GM13977 (cell line): ENCODE data around the gene TNNT1.
"Not testable (repeated sequence)": the region's sequence is repeated elsewhere in the genome, so short reads cannot be mapped to it uniquely, and the experiment has no call there.

Source experiments
- DNase-seq: peaks from one replicate; pipeline ENCODE4 v3.0.0; 2012; ENCODE audit warnings: low spot score
- CTCF ChIP-seq: IDR thresholded peaks from 2 replicates; pipeline ENCODE4 v1.5.1; 2012; ENCODE audit warnings: mild to moderate bottlenecking, control low read depth; ENCODE audit not compliant: insufficient read depth; ENCODE audit errors: extremely low read depth, missing control alignments
- in situ Hi-C: fragments of 300-500 bp; cut with MboI; formaldehyde crosslinking; loops from one replicate; pipeline ENCODE4 v1.12.0; 2022; ENCODE audit warnings: low sequenced_read_pairs, low pct_unique_long_range_greater_than_20kb, mixed read lengths, inconsistent platforms; ENCODE audit not compliant: unreplicated experiment

Gene TNNT1

GRCh38 chr19:55109527-55110291, 39.3 kb downstream of the TNNT1 start:
- in situ Hi-C loops = loop anchor here (25.0 kb wide), 1 partner anchor 647 kb away; the partner anchor contains the start of genes CDC42EP5 and LENG9
- DNase-seq = no peak
- TF ChIP-seq CTCF = no peak

DNA sequence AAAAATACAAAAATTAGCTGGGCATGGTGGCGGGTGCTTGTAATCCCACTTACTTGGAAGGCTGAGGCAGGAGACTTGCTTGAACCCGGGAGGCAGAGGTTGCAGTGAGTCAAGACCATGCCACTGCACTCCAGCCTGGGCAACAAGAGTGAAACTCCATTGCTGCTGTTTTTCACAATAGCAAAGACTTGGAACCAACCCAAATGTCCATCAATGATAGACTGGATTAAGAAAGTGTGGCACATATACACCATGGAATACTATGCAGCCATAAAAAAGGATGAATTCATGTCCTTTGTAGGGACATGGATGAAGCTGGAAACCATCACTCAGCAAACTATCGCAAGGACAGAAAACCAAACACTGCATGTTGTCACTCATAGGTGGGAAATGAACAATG, 41.8 kb downstream of the TNNT1 start:
- in situ Hi-C loops = loop anchor here (25.0 kb wide), 1 partner anchor 645 kb away; the partner anchor contains the start of genes CDC42EP5 and LENG9
- not testable (repeated sequence) for DNase-seq

DNA sequence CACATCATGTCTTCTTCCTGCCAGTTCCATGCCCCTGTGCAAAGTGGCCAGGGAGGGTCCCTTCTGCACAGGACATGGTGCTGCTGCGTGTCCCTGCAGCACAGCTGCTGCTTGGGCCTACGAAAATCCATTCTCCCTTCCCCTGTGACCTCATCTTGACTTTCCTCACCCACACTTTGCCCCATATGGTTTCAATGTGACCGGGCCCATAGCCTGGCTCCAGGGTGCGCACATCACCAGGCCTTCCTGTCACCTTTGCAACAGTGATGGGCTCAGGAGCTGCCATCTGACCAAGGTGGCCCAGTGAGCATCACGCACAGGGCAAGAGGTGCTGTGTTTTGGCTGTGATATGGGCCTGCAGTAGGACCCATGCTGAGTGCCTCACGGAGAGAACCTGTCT, 42.4 kb downstream of the TNNT1 start:
- DNase-seq = no peak
- in situ Hi-C loops = loop anchor here (25.0 kb wide), 1 partner anchor 644 kb away; the partner anchor contains the start of genes CDC42EP5 and LENG9
- no peak for TF ChIP-seq CTCF

DNA sequence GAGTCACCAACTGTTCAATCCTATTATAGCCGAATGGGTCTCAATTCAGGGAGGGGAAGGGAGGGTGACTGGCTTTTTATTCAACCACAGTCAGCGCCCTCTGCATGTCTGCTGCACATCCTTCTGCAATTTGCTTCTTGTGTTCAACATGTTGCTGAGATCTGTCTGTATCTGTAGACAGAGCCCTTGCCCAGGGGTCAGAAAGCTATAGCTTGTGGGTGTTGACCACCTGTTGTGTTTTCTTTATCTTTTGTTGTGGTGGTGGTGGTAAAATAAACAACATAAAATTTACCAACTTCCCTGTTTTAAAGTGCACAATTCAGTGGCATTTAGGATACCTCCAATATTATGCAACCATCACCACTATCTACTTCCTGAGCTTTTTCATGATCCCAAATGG, 43.8 kb downstream of the TNNT1 start:
- in situ Hi-C loops = loop anchor here (25.0 kb wide), 1 partner anchor 643 kb away; the partner anchor contains the start of genes CDC42EP5 and LENG9
- no peak for TF ChIP-seq CTCF
- DNase-seq = no peak

- TF ChIP-seq CTCF = no peak
- in situ Hi-C loops = loop anchor here (25.0 kb wide), 1 partner anchor 641 kb away; the partner anchor contains the start of genes CDC42EP5 and LENG9
- DNase-seq = no peak
Measured at GRCh38 chr19:55103190-55103589, 45.8 kb downstream of the TNNT1 start.

GRCh38 chr19:55101261-55101660, 47.7 kb downstream of the TNNT1 start:
- in situ Hi-C loops = loop anchor here (25.0 kb wide), 1 partner anchor 639 kb away; the partner anchor contains the start of genes CDC42EP5 and LENG9
- DNase-seq = no peak
- TF ChIP-seq CTCF = no peak
